ENCODE results near the gene ETV3L. TPM values are rescaled to one million over a fixed set of nuclear protein-coding genes. Genes with fewer than 3 reads are reported as not detected.

ETV3L gene
- total and polyA plus RNA-seq, 2 experiments from 2014 or later: not detected

DNA sequence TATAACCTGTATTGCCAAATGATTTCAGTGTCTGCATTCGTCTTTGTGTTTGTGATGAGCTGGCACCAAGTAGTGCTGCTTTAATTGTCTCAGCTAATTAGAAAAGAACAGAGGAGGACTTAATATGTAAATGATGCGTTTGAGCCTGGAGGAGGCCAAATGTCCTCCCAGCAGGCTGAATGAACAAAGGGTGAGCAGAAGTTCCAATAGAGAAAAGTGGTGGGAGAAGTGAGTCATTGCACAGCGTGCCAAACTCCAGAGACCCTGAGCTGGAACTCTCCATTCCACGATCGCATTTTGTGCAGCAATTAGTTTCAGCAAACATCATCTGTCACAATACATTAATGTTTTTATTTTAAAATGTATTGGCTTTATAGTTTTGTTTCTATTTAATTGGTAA lies 17.9 kb downstream of the ETV3L start:
- Histone ChIP-seq H3K27ac (ENCODE audit: low read depth) (no peak overlapping the region), H3K4me2 (no peak overlapping the region), H3F3A (replicated peaks; ENCODE audit: low read depth) (no peaks in the 10 kb centered on the region), H3K27me3 (ENCODE audit: insufficient read depth) (no peaks in the 10 kb centered on the region), H4K20me1 (replicated peaks; ENCODE audit: insufficient read depth) (no peaks in the 10 kb centered on the region), H3K4me3 (no peak overlapping the region), H3K79me2 (replicated peaks; ENCODE audit: insufficient read depth) (no peaks in the 10 kb centered on the region), H3K4me1 (ENCODE audit: insufficient read depth) (peaks cover 16% of the 10 kb centered on the region), H2AFZ (0 out of 2 replicates have a peak overlapping the region, but pooled peaks have one; percentile 64), H3K9me2 (ENCODE audit: insufficient read depth) (no peaks in the 10 kb centered on the region; the same call in 1 of the 2 replicates), H3K36me3 (ENCODE audit: insufficient read depth) (no peaks in the 10 kb centered on the region)
- no peaks in the 10 kb centered on the region for H3K9me3 Mint-ChIP-seq
- TF ChIP-seq JUNB (IDR thresholded peaks at IDR 0.05; ENCODE audit: unreplicated experiment) (no peak), ZNF331 (CRISPR knock-in tag; IDR thresholded peaks at IDR 0.05; ENCODE audit: low read depth) (no peak), NANOG (IDR thresholded peaks at IDR 0.05; ENCODE audit: borderline replicate concordance) (no peak), EZH2phosphoT487 (IDR thresholded peaks at IDR 0.05; ENCODE audit: unreplicated experiment) (no peak), EZH2 (IDR thresholded peaks at IDR 0.05; ENCODE audit: low read depth, unreplicated experiment) (no peak)
- TF ChIP-seq, protein P1, sequence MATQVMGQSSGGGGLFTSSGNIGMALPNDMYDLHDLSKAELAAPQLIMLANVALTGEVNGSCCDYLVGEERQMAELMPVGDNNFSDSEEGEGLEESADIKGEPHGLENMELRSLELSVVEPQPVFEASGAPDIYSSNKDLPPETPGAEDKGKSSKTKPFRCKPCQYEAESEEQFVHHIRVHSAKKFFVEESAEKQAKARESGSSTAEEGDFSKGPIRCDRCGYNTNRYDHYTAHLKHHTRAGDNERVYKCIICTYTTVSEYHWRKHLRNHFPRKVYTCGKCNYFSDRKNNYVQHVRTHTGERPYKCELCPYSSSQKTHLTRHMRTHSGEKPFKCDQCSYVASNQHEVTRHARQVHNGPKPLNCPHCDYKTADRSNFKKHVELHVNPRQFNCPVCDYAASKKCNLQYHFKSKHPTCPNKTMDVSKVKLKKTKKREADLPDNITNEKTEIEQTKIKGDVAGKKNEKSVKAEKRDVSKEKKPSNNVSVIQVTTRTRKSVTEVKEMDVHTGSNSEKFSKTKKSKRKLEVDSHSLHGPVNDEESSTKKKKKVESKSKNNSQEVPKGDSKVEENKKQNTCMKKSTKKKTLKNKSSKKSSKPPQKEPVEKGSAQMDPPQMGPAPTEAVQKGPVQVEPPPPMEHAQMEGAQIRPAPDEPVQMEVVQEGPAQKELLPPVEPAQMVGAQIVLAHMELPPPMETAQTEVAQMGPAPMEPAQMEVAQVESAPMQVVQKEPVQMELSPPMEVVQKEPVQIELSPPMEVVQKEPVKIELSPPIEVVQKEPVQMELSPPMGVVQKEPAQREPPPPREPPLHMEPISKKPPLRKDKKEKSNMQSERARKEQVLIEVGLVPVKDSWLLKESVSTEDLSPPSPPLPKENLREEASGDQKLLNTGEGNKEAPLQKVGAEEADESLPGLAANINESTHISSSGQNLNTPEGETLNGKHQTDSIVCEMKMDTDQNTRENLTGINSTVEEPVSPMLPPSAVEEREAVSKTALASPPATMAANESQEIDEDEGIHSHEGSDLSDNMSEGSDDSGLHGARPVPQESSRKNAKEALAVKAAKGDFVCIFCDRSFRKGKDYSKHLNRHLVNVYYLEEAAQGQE (IDR thresholded peaks at IDR 0.05; ENCODE audit: unreplicated experiment): no peak
- TF ChIP-seq, protein P2, sequence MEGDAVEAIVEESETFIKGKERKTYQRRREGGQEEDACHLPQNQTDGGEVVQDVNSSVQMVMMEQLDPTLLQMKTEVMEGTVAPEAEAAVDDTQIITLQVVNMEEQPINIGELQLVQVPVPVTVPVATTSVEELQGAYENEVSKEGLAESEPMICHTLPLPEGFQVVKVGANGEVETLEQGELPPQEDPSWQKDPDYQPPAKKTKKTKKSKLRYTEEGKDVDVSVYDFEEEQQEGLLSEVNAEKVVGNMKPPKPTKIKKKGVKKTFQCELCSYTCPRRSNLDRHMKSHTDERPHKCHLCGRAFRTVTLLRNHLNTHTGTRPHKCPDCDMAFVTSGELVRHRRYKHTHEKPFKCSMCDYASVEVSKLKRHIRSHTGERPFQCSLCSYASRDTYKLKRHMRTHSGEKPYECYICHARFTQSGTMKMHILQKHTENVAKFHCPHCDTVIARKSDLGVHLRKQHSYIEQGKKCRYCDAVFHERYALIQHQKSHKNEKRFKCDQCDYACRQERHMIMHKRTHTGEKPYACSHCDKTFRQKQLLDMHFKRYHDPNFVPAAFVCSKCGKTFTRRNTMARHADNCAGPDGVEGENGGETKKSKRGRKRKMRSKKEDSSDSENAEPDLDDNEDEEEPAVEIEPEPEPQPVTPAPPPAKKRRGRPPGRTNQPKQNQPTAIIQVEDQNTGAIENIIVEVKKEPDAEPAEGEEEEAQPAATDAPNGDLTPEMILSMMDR (conservative IDR thresholded peaks at IDR 0.05; ENCODE audit: low read depth in 2 of 2): no peak
- H3K27ac Mint-ChIP-seq: no peak overlapping the region
- H3K36me3 Mint-ChIP-seq (ENCODE audit: low read depth): no peaks in the 10 kb centered on the region
- no peak overlapping the region for H3K4me3 Mint-ChIP-seq
- DNase-seq (ENCODE audit: low spot score): no peak
- peaks cover 12% of the 10 kb centered on the region for H3K27me3 Mint-ChIP-seq (ENCODE audit: insufficient read depth, low read depth, poor library complexity)
- H3K4me1 Mint-ChIP-seq: peaks cover 6% of the 10 kb centered on the region; the same call in 2 of the 3 replicates
- ATAC-seq: no peak

DNA sequence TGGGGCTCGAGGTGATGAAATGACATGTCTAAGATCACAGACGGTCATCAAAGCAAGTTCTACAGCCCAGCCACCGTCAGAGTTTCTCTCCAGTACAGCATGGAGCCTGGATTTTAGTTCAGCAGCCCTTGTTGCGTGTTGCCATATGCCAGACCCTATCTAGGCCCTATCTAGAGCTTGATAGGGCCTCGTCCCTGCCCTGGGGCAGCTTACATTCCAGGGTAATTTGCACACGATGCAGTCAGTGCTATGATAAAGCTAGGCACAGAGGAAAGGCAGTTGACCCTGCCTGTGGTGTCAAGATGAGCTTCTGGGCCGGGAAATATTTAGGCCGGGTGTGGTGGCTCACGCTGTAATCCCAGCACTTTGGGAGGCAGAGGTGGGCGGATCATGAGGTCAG lies 18.9 kb downstream of the ETV3L start:
- H3F3A ChIP-seq (replicated peaks; ENCODE audit: low read depth): no peaks in the 10 kb centered on the region
- H3K9me2 ChIP-seq (ENCODE audit: insufficient read depth): no peaks in the 10 kb centered on the region; the same call in 1 of the 2 replicates
- peaks cover 14% of the 10 kb centered on the region for H3K27me3 Mint-ChIP-seq (ENCODE audit: insufficient read depth, low read depth, poor library complexity)
- no peaks in the 10 kb centered on the region for H3K27me3 ChIP-seq (ENCODE audit: insufficient read depth)
- H3K27ac Mint-ChIP-seq: no peak overlapping the region
- H3K79me2 ChIP-seq (replicated peaks; ENCODE audit: insufficient read depth): no peaks in the 10 kb centered on the region
- peaks cover 3% of the 10 kb centered on the region; the same call in 2 of the 3 replicates for H3K4me1 Mint-ChIP-seq
- H3K4me3 Mint-ChIP-seq: no peak overlapping the region
- H3K36me3 ChIP-seq (ENCODE audit: insufficient read depth): no peaks in the 10 kb centered on the region
- no peak for DNase-seq (ENCODE audit: low spot score)
- no peak overlapping the region for H2AFZ ChIP-seq
- no peak overlapping the region for H3K4me2 ChIP-seq
- H4K20me1 ChIP-seq (replicated peaks; ENCODE audit: insufficient read depth): no peaks in the 10 kb centered on the region
- ATAC-seq: no peak
- no peaks in the 10 kb centered on the region for H3K36me3 Mint-ChIP-seq (ENCODE audit: low read depth)
- no peak overlapping the region for H3K4me3 ChIP-seq
- no peaks in the 10 kb centered on the region for H3K9me3 Mint-ChIP-seq
- H3K4me1 ChIP-seq (ENCODE audit: insufficient read depth): peaks cover 7% of the 10 kb centered on the region; the same call in 1 of the 2 replicates
- no peak overlapping the region for H3K27ac ChIP-seq (ENCODE audit: low read depth)
- TF ChIP-seq, protein P3, sequence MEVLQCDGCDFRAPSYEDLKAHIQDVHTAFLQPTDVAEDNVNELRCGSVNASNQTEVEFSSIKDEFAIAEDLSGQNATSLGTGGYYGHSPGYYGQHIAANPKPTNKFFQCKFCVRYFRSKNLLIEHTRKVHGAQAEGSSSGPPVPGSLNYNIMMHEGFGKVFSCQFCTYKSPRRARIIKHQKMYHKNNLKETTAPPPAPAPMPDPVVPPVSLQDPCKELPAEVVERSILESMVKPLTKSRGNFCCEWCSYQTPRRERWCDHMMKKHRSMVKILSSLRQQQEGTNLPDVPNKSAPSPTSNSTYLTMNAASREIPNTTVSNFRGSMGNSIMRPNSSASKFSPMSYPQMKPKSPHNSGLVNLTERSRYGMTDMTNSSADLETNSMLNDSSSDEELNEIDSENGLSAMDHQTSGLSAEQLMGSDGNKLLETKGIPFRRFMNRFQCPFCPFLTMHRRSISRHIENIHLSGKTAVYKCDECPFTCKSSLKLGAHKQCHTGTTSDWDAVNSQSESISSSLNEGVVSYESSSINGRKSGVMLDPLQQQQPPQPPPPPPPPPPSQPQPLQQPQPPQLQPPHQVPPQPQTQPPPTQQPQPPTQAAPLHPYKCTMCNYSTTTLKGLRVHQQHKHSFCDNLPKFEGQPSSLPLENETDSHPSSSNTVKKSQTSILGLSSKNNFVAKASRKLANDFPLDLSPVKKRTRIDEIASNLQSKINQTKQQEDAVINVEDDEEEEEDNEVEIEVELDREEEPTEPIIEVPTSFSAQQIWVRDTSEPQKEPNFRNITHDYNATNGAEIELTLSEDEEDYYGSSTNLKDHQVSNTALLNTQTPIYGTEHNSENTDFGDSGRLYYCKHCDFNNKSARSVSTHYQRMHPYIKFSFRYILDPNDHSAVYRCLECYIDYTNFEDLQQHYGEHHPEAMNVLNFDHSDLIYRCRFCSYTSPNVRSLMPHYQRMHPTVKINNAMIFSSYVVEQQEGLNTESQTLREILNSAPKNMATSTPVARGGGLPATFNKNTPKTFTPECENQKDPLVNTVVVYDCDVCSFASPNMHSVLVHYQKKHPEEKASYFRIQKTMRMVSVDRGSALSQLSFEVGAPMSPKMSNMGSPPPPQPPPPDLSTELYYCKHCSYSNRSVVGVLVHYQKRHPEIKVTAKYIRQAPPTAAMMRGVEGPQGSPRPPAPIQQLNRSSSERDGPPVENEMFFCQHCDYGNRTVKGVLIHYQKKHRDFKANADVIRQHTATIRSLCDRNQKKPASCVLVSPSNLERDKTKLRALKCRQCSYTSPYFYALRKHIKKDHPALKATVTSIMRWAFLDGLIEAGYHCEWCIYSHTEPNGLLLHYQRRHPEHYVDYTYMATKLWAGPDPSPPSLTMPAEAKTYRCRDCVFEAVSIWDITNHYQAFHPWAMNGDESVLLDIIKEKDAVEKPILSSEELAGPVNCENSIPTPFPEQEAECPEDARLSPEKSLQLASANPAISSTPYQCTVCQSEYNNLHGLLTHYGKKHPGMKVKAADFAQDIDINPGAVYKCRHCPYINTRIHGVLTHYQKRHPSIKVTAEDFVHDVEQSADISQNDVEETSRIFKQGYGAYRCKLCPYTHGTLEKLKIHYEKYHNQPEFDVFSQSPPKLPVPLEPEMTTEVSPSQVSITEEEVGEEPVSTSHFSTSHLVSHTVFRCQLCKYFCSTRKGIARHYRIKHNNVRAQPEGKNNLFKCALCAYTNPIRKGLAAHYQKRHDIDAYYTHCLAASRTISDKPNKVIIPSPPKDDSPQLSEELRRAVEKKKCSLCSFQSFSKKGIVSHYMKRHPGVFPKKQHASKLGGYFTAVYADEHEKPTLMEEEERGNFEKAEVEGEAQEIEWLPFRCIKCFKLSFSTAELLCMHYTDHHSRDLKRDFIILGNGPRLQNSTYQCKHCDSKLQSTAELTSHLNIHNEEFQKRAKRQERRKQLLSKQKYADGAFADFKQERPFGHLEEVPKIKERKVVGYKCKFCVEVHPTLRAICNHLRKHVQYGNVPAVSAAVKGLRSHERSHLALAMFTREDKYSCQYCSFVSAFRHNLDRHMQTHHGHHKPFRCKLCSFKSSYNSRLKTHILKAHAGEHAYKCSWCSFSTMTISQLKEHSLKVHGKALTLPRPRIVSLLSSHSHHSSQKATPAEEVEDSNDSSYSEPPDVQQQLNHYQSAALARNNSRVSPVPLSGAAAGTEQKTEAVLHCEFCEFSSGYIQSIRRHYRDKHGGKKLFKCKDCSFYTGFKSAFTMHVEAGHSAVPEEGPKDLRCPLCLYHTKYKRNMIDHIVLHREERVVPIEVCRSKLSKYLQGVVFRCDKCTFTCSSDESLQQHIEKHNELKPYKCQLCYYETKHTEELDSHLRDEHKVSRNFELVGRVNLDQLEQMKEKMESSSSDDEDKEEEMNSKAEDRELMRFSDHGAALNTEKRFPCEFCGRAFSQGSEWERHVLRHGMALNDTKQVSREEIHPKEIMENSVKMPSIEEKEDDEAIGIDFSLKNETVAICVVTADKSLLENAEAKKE (CRISPR knock-in tag; IDR thresholded peaks at IDR 0.05): no peak
- TF ChIP-seq ZNF331 (CRISPR knock-in tag; IDR thresholded peaks at IDR 0.05; ENCODE audit: low read depth): no peak
- TF ChIP-seq NANOG (IDR thresholded peaks at IDR 0.05; ENCODE audit: borderline replicate concordance): no peak
- no peak for TF ChIP-seq ZNF114 (CRISPR knock-in tag; IDR thresholded peaks at IDR 0.05)
- no peak for TF ChIP-seq EZH2phosphoT487 (IDR thresholded peaks at IDR 0.05; ENCODE audit: unreplicated experiment)
